Parathyroid adenoma (tissue), 2 donors: ENCODE measurements around the gene MAL.

ENCODE experiments used
- H2AFZ ChIP-seq: fragments of 300-600 bp; sonication (generic); one replicate; pipeline ENCODE4 v1.7.0; 2017; ENCODE audit warnings: antibody characterized with exemption, mild to moderate bottlenecking
- H3K27ac ChIP-seq: fragments of 300-600 bp; sonication (generic); one replicate; pipeline ENCODE4 v1.7.0; 2017
- H3K27me3 ChIP-seq: fragments of 300-600 bp; sonication (generic); one replicate; pipeline ENCODE4 v1.7.0; 2017; ENCODE audit warnings: low read length; ENCODE audit not compliant: control insufficient read depth, insufficient read depth
- H3K36me3 ChIP-seq: fragments of 300-600 bp; sonication (generic); one replicate; pipeline ENCODE4 v1.7.0; 2017; ENCODE audit warnings: low read length; ENCODE audit not compliant: control insufficient read depth, insufficient read depth
- H3K4me1 ChIP-seq: fragments of 300-600 bp; sonication (generic); one replicate; pipeline ENCODE4 v1.7.0; 2017; ENCODE audit warnings: control low read depth
- H3K4me2 ChIP-seq: fragments of 300-600 bp; sonication (generic); one replicate; pipeline ENCODE4 v1.7.0; 2017; ENCODE audit warnings: low read length
- H3K4me3 ChIP-seq: fragments of 300-600 bp; sonication (generic); one replicate; pipeline ENCODE4 v1.7.0; 2017; ENCODE audit warnings: low read depth, low read length
- H3K79me2 ChIP-seq: fragments of 300-600 bp; sonication (generic); one replicate; pipeline ENCODE4 v1.7.0; 2017; ENCODE audit warnings: control low read depth
- H3K9ac ChIP-seq: fragments of 300-600 bp; sonication (generic); one replicate; pipeline ENCODE4 v1.7.0; 2017; ENCODE audit warnings: mild to moderate bottlenecking
- H3K9me3 ChIP-seq: fragments of 300-600 bp; sonication (generic); one replicate; pipeline ENCODE4 v1.7.0; 2017; ENCODE audit warnings: low read length; ENCODE audit not compliant: control insufficient read depth
- CTCF ChIP-seq: fragments of 300-600 bp; sonication (generic); IDR thresholded peaks from one replicate; pipeline ENCODE4 v1.7.0; 2017; ENCODE audit warnings: antibody characterized with exemption, mild to moderate bottlenecking
- donor health status: primary hyperparathyroidism.

The MAL gene

GRCh38 chr2:95046371-95047112, 21.0 kb downstream of the MAL start:
- Histone ChIP-seq H3K4me1 (no peaks in the 10 kb centered on the region), H3K79me2 (no peaks in the 10 kb centered on the region), H3K27me3 (no peaks in the 10 kb centered on the region)

GRCh38 chr2:95047629-95048510, 22.4 kb downstream of the MAL start:
- Histone ChIP-seq H3K9me3 (no peaks in the 10 kb centered on the region), H3K9ac (no peak overlapping the region)
- no peak for TF ChIP-seq CTCF

More at GRCh38 chr2:95046371-95047112, 21.0 kb downstream of the MAL start:
- Histone ChIP-seq H3K4me3 (no peak overlapping the region), H3K36me3 (no peaks in the 10 kb centered on the region), H3K9me3 (no peaks in the 10 kb centered on the region), H3K27ac (no peak overlapping the region), H3K4me2 (no peak overlapping the region), H3K9ac (no peak overlapping the region), H2AFZ (no peak overlapping the region)
- TF ChIP-seq CTCF: no peak

DNA sequence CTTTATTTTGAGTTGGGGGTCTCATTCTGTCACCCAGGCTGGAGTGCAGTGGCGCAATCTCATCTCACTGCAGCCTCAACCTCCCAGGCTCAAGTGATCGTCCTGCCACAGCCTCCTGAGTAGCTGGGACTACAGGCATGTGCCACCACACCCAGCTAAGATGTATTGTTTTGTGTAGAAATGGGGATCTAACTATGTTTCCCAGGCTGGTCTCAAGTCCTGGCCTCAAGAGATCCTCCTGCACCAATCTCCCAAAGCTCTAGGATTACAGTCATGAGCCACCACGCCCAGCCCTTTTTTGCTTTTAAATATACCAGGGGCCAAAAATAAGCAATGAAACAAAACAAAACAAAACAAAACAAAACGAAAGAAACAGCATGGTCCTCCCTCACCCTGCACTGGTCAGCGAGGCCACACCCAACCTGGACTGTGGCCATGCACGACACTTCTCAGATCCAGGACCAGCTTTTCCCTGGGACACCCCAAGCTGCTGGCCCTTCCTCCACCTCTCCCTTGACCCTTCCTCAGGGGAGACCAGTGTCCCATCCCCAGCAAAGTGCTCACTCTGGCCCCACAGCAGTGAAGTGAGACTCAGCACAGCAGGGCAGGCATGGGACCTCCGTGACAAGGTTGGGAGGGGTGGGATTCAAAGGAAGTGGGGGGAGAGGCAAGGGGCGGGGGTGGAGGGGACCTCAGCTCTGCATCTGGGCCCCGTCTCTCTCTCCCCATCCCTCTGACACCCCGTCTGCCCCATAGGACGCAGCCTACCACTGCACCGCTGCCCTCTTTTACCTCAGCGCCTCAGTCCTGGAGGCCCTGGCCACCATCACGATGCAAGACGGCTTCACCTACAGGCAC, 23.5 kb downstream of the MAL start:
- peaks cover 4% of the 10 kb centered on the region for H3K4me1 ChIP-seq
- no peak for TF ChIP-seq CTCF
- no peak overlapping the region for H3K9ac ChIP-seq
- H3K4me2 ChIP-seq: no peak overlapping the region
- H3K4me3 ChIP-seq: no peak overlapping the region
- H3K9me3 ChIP-seq: no peaks in the 10 kb centered on the region
- H3K36me3 ChIP-seq: no peaks in the 10 kb centered on the region
- no peak overlapping the region for H3K27ac ChIP-seq
- H3K79me2 ChIP-seq: no peaks in the 10 kb centered on the region
- no peaks in the 10 kb centered on the region for H3K27me3 ChIP-seq
- no peak overlapping the region for H2AFZ ChIP-seq

More at GRCh38 chr2:95047629-95048510, 22.4 kb downstream of the MAL start:
- Histone ChIP-seq H3K36me3 (no peaks in the 10 kb centered on the region), H3K4me2 (no peak overlapping the region), H2AFZ (no peak overlapping the region), H3K4me1 (peaks cover 4% of the 10 kb centered on the region), H3K27me3 (no peaks in the 10 kb centered on the region), H3K79me2 (no peaks in the 10 kb centered on the region), H3K27ac (no peak overlapping the region), H3K4me3 (no peak overlapping the region)

- Histone ChIP-seq H3K27ac (no peak overlapping the region), H3K4me1 (peaks cover 4% of the 10 kb centered on the region), H3K36me3 (no peaks in the 10 kb centered on the region), H3K27me3 (no peaks in the 10 kb centered on the region), H3K4me3 (no peak overlapping the region), H3K9me3 (no peaks in the 10 kb centered on the region), H3K4me2 (no peak overlapping the region), H2AFZ (no peak overlapping the region), H3K9ac (no peak overlapping the region), H3K79me2 (no peaks in the 10 kb centered on the region)
- TF ChIP-seq CTCF: no peak
Observed at GRCh38 chr2:95049683-95049955, 24.1 kb downstream of the MAL start.
